SU-DHL-6 (cell line): ENCODE results near the gene CNTFR.

Experiments used
- H2AFZ ChIP-seq: fragments of 200-600 bp; sonication (generic); 2 replicates; pipeline ENCODE4 v1.6.1; 2014; ENCODE audit warnings: low read depth, mild to moderate bottlenecking, moderate library complexity, mixed read lengths, antibody characterized with exemption, low read length; ENCODE audit not compliant: severe bottlenecking
- H3F3A ChIP-seq: fragments of 200-600 bp; shearing (Covaris generic); 2 replicates; pipeline ENCODE4 v1.6.0; 2016; ENCODE audit warnings: antibody characterized with exemption, mild to moderate bottlenecking; ENCODE audit not compliant: insufficient read depth
- H3K27ac ChIP-seq: fragments of 200-600 bp; sonication (generic); 2 replicates; pipeline ENCODE4 v1.5.1; 2016; ENCODE audit warnings: low read depth, mild to moderate bottlenecking, low read length, moderate library complexity, mixed read lengths
- H3K27me3 ChIP-seq: fragments of 200-600 bp; sonication (generic), shearing (Covaris generic); 2 replicates; pipeline ENCODE4 v1.6.0; 2014; ENCODE audit warnings: mild to moderate bottlenecking, low read length
- H3K36me3 ChIP-seq: fragments of 200-600 bp; sonication (generic); 2 replicates; pipeline ENCODE4 v1.6.1; 2014; ENCODE audit warnings: mild to moderate bottlenecking, low read length, mixed read lengths
- H3K4me2 ChIP-seq: fragments of 300-600, 200-600 bp; shearing (Covaris generic), sonication (generic); 2 replicates; pipeline ENCODE4 v1.6.0; 2014; ENCODE audit warnings: low read length, low read depth, mild to moderate bottlenecking; ENCODE audit not compliant: poor library complexity, severe bottlenecking
- H3K4me3 ChIP-seq: fragments of 200-600 bp; sonication (generic); 2 replicates; pipeline ENCODE4 v1.5.1; 2014; ENCODE audit warnings: antibody characterized with exemption, low read length, mild to moderate bottlenecking, mixed read lengths; ENCODE audit not compliant: insufficient read depth, poor library complexity, severe bottlenecking
- H3K79me2 ChIP-seq: fragments of 200-600 bp; sonication (generic); 2 replicates; pipeline ENCODE4 v1.6.1; 2014; ENCODE audit warnings: mild to moderate bottlenecking, low read length, moderate library complexity; ENCODE audit not compliant: insufficient read depth
- H3K9ac ChIP-seq: fragments of 200-600 bp; sonication (generic); 2 replicates; pipeline ENCODE4 v1.7.0; 2014; ENCODE audit warnings: mild to moderate bottlenecking, low read length
- H3K9me2 ChIP-seq: fragments of 200-600 bp; sonication (generic); replicated peaks from 2 replicates; pipeline ENCODE4 v1.6.1; 2014; ENCODE audit warnings: low read length; ENCODE audit not compliant: insufficient read depth
- H3K9me3 ChIP-seq: fragments of 200-600 bp; sonication (generic); 2 replicates; pipeline ENCODE4 v1.6.1; 2014; ENCODE audit warnings: low read length, mixed read lengths; ENCODE audit not compliant: insufficient read depth
- H4K20me1 ChIP-seq: fragments of 200-600 bp; sonication (generic); 2 replicates; pipeline ENCODE4 v1.6.1; 2014; ENCODE audit warnings: low read depth, mild to moderate bottlenecking, antibody characterized with exemption, low read length, moderate library complexity, mixed read lengths
- EZH2phosphoT487 ChIP-seq: fragments of 200-600 bp; sonication (generic), shearing (Covaris generic); conservative IDR thresholded peaks from 2 replicates; pipeline ENCODE4 v1.6.1; 2018; ENCODE audit warnings: mild to moderate bottlenecking, antibody characterized with exemption, low read length, moderate library complexity, mixed read lengths
- TF ChIP-seq, protein P1 (sequence below): fragments of 200-600 bp; sonication (generic); IDR thresholded peaks from one replicate; pipeline ENCODE4 v1.5.1; 2017; ENCODE audit warnings: antibody characterized with exemption, mild to moderate bottlenecking, low read length, moderate library complexity; ENCODE audit not compliant: insufficient read depth, poor library complexity, severe bottlenecking

CNTFR gene

DNA sequence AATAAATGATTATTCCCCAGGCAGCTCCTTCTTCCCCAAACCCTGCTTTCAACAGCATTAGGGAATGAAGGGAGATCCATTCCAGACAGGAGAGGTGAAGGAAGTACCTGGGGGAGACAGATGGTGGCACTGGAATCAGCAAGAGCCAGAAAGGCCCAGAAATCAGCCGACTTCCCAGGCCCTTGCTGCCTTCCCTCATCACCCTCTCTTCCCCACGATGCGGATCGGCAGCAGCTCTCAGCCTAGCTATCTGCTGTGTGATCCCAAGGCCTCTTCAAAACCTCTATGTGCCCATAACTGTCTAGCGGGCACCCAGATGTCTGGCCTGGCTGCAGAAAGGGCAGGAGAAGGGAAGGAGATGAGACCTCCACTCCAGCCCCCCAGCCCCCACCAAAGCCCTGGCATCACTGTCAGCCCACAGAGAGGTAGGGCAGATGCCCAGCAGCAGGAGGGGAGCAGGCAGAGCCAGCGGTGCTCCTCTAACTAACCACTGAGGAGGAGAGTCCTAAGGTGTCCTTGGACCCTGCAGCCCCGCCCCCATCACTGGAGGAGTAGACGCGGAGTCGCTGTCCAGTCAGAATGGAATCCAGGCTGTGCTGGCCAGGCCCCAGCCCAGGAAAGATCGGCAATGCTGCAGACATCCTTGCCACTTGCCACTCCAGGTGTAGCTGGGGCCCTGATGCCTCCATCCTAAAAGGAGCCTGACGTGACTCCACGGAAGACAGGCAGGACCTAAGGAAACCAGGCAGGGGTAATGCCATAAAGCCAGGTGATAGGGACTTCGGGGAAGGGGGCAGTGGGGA, 12.7 kb downstream of the CNTFR start:
- Histone ChIP-seq H3K9ac (no peak overlapping the region), H3K27me3 (no peaks in the 10 kb centered on the region)

DNA sequence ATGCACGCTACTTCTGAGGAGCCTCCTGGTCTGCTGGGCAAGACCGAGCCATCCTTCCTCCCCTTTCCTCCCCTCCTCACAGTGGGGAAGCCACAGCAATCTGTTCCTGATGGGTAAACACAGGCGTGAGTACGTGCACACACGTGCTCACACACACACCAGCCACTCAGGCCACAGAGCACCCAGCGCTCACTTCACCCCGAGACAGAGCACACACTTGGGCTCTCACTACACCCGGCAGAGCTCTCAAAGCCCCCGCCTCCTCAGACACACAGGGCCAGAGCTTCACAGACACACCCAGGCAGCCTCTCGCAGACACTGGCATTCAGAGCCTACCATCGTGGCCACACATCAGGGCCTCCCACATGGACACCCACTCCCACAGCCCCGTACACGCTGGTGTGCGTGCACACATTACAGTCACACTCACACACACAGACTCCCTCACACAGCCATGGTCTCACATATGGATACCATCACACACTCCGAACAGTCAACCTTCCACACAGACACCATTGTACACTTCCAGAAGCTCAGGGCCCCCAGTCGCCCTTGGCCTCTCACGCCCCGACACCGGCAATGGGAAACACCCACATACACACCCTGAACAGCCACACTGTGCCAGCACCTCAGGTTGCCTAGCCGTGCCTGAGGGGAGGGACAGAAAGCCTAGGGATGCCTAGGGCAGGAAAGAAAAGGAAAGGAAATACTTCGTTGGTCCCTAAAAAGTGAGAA, 13.5 kb downstream of the CNTFR start:
- H3K27me3 ChIP-seq = no peaks in the 10 kb centered on the region
- no peaks in the 10 kb centered on the region for H3K9me2 ChIP-seq
- H3K9me3 ChIP-seq = no peaks in the 10 kb centered on the region
- H3K36me3 ChIP-seq = no peaks in the 10 kb centered on the region
- H3K27ac ChIP-seq = no peak overlapping the region
- no peak overlapping the region for H2AFZ ChIP-seq
- TF ChIP-seq, protein P1, sequence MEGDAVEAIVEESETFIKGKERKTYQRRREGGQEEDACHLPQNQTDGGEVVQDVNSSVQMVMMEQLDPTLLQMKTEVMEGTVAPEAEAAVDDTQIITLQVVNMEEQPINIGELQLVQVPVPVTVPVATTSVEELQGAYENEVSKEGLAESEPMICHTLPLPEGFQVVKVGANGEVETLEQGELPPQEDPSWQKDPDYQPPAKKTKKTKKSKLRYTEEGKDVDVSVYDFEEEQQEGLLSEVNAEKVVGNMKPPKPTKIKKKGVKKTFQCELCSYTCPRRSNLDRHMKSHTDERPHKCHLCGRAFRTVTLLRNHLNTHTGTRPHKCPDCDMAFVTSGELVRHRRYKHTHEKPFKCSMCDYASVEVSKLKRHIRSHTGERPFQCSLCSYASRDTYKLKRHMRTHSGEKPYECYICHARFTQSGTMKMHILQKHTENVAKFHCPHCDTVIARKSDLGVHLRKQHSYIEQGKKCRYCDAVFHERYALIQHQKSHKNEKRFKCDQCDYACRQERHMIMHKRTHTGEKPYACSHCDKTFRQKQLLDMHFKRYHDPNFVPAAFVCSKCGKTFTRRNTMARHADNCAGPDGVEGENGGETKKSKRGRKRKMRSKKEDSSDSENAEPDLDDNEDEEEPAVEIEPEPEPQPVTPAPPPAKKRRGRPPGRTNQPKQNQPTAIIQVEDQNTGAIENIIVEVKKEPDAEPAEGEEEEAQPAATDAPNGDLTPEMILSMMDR = no peak
- no peak for TF ChIP-seq EZH2phosphoT487
- H4K20me1 ChIP-seq = no peaks in the 10 kb centered on the region
- H3K79me2 ChIP-seq = no peaks in the 10 kb centered on the region
- no peak overlapping the region for H3K9ac ChIP-seq
- H3F3A ChIP-seq = no peaks in the 10 kb centered on the region
- no peak overlapping the region for H3K4me2 ChIP-seq
- no peak overlapping the region for H3K4me3 ChIP-seq

More for the DNA sequence above, 12.7 kb downstream of the CNTFR start:
- no peak overlapping the region for H3K4me3 ChIP-seq
- no peaks in the 10 kb centered on the region for H3K36me3 ChIP-seq
- no peaks in the 10 kb centered on the region for H3K9me2 ChIP-seq
- no peaks in the 10 kb centered on the region for H3K79me2 ChIP-seq
- no peak overlapping the region for H3K4me2 ChIP-seq
- no peak overlapping the region for H3K27ac ChIP-seq
- no peaks in the 10 kb centered on the region for H4K20me1 ChIP-seq
- no peaks in the 10 kb centered on the region for H3F3A ChIP-seq
- no peak overlapping the region for H2AFZ ChIP-seq
- TF ChIP-seq EZH2phosphoT487 = no peak
- TF ChIP-seq, protein P1 = no peak
- no peaks in the 10 kb centered on the region for H3K9me3 ChIP-seq

DNA sequence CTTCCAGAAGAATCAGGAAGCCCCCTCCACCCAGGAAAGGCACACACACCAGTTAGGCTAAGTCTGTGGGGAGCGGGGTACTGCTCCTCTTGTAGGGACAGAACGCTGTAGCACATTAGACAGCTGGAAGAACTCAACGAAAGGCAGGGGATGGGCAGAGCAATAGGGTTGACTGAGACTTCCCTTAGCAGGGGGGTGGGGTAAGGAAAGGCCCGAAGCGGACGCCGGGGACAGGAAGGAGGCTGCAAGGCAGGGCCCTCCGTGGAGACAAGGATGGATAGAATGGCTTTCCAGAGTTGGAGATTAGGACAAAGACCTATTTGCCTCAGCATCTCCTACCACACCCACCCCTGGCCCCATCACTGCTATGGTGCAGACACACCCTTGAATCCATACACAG, 14.3 kb downstream of the CNTFR start:
- no peak overlapping the region for H3K4me2 ChIP-seq
- no peaks in the 10 kb centered on the region for H3K27me3 ChIP-seq
- no peak overlapping the region for H3K27ac ChIP-seq
- H3K79me2 ChIP-seq = no peaks in the 10 kb centered on the region
- TF ChIP-seq, protein P1 = no peak
- TF ChIP-seq EZH2phosphoT487 = no peak
- H3K36me3 ChIP-seq = no peaks in the 10 kb centered on the region
- no peaks in the 10 kb centered on the region for H3F3A ChIP-seq
- no peak overlapping the region for H2AFZ ChIP-seq
- H4K20me1 ChIP-seq = no peaks in the 10 kb centered on the region
- no peak overlapping the region for H3K9ac ChIP-seq
- no peaks in the 10 kb centered on the region for H3K9me2 ChIP-seq
- no peaks in the 10 kb centered on the region for H3K9me3 ChIP-seq
- no peak overlapping the region for H3K4me3 ChIP-seq
